HL-60 (cell line): ENCODE results near the gene CD8B2.
"Not testable (repeated sequence)": the region's sequence is repeated elsewhere in the genome, so short reads cannot be mapped to it uniquely, and the experiment has no call there.

Source experiments
- DNase-seq, 2 experiments: peaks; one replicate each; pipeline ENCODE4 v3.0.0-alpha.2; 2010 to 2020; ENCODE audit warnings: low read depth in 1 of 2, low spot score in 1 of 2
- H3K27ac ChIP-seq: fragments of 250-450 bp; sonication (Bioruptor Pico); replicated peaks from 2 replicates; pipeline ENCODE4 v1.5.1; 2020; ENCODE audit warnings: mild to moderate bottlenecking, moderate library complexity
- H3K27me3 ChIP-seq: fragments of 250-450 bp; sonication (Bioruptor Pico); 2 replicates; pipeline ENCODE4 v1.5.1; 2021; ENCODE audit warnings: mild to moderate bottlenecking, moderate library complexity; ENCODE audit not compliant: insufficient read depth, poor library complexity, severe bottlenecking
- H3K4me3 ChIP-seq: replicated peaks from 2 replicates; pipeline ENCODE4 v1.5.1; 2011; ENCODE audit warnings: mild to moderate bottlenecking, control low read depth, low read length; ENCODE audit not compliant: insufficient read depth
- CTCF ChIP-seq: IDR thresholded peaks from one replicate; pipeline ENCODE4 v1.5.1; 2011; ENCODE audit warnings: low read length, control low read depth, inconsistent platforms; ENCODE audit not compliant: insufficient read depth
- GABPA ChIP-seq: IDR thresholded peaks from 2 replicates; pipeline ENCODE4 v1.6.1; 2012; ENCODE audit warnings: low read depth
- POLR2AphosphoS5 ChIP-seq: IDR thresholded peaks from 2 replicates; pipeline ENCODE4 v1.6.1; 2012; ENCODE audit warnings: low read depth
- REST ChIP-seq: IDR thresholded peaks from 2 replicates; pipeline ENCODE4 v1.6.1; 2012; ENCODE audit warnings: low read depth; ENCODE audit not compliant: insufficient replicate concordance
- SPI1 ChIP-seq: IDR thresholded peaks from 2 replicates; pipeline ENCODE4 v1.6.1; 2012; ENCODE audit warnings: low read depth, mild to moderate bottlenecking, borderline replicate concordance

The CD8B2 gene

GRCh38 chr2:106565599-106565998 lies 78.4 kb downstream of the CD8B2 start:
- TF ChIP-seq SPI1 (no peak), CTCF (no peak)
- no peak for DNase-seq
- Histone ChIP-seq H3K27me3 (no peaks in the 10 kb centered on the region), H3K4me3 (no peak overlapping the region), H3K27ac (no peak overlapping the region)

DNA sequence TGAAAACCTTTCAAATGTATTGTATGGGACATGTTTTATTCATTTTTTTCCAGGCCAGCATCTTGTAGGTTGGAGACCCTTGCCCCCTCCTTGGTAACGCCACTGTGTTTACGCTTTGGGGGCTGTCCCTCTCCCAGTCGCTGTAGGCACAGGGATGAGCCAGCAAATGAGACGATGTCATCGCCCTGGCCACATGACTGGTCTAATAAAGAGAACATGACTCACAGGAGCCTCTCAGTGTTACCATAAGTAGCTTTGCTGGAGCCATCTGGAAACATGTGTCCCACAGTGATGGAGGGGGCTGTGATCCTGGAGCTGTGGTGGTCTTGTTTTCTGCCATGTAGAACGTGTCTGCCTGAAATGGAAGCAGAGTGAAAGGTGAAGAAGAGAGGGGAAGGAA lies 78.9 kb downstream of the CD8B2 start:
- no peaks in the 10 kb centered on the region for H3K27me3 ChIP-seq
- DNase-seq, result no peak
- H3K4me3 ChIP-seq, result no peak overlapping the region
- TF ChIP-seq CTCF (no peak), SPI1 (no peak), GABPA (no peak), POLR2AphosphoS5 (no peak), REST (no peak)
- H3K27ac ChIP-seq, result no peak overlapping the region

DNA sequence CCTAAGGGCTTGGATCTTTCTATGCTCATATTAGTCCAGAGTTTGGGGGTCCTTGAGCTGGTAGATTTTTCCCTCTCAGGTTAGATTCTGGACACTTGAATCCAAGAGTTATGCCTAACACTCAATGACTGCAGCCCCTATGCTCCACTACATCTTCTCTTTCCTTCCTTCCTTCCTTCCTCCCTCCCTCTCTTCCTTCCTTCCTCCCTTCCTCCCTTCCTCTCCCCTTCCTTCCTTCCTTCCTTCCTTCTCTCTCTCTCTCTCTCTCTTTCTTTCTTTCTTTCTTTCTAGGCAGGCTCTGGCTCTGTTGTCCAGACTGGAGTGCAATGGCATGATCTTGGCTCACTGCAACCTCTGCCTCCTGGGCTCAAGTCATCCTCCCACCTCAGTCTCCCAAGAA lies 79.3 kb downstream of the CD8B2 start:
- H3K27me3 ChIP-seq, H3K27ac ChIP-seq, H3K4me3 ChIP-seq, DNase-seq: not testable (repeated sequence)

DNA sequence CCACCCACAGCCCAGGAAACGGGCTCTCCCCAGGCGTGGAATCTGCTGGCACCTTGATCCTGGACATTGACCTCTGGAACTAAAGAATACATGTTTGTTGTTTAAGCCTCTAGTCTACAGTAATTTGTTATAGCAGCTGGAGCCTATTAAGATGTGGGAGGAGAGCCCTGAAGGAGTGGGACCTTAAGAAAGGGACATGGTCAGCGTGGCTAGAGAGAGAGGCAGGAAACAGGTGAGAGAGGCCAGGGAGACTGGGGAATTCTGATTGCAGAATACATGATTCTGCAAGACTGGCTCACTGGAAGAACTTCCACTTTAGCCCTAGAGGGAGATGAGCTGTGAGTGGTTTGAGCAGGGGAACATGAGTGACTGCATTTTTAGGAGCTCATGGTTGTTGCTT lies 83.2 kb downstream of the CD8B2 start:
- H3K4me3 ChIP-seq, result no peak overlapping the region
- H3K27me3 ChIP-seq, result no peaks in the 10 kb centered on the region
- TF ChIP-seq REST (no peak), POLR2AphosphoS5 (no peak), SPI1 (no peak), CTCF (no peak), GABPA (no peak)
- H3K27ac ChIP-seq, result no peak overlapping the region
- no peak for DNase-seq
